Right renal cortex interstitium (tissue), 3 donors: ENCODE results near the gene CNPY3. TPM values are rescaled to one million over a fixed set of nuclear protein-coding genes. Genes with fewer than 3 reads are reported as not detected.

Experiments
- DNase-seq, 3 donors: peaks; one replicate each; pipeline ENCODE4 v3.0.0-alpha.2; 2013; ENCODE audit warnings: low read depth in 3 of 3, low spot score in 2 of 3
- polyA plus RNA-seq, 3 donors: library from polyadenylated mRNA; unstranded; fragments of 120-200 nt; gene quantifications; one replicate each; pipeline ENCODE4 v1.2.1, GENCODE V29; 2013; ENCODE audit not compliant: insufficient read length in 3 of 3

CNPY3 gene
- polyA plus RNA-seq, 3 donors: 59.3 to 64.7 (median 61.3) TPM

GRCh38 chr6:42958125-42958524, 28.8 kb downstream of the CNPY3 start:
- no peak for DNase-seq

GRCh38 chr6:42959917-42960242, 30.6 kb downstream of the CNPY3 start:
- DNase-seq: no peak

GRCh38 chr6:42960243-42961019, 31.2 kb downstream of the CNPY3 start, which contains the start of gene GNMT:
Gene GNMT, plus strand, starts transcription at chr6:42960754. Its CDS starts 14 bp downstream, at chr6:42960768.
- DNase-seq: peak in 2 of 3 donors; percentile 30 to 36

- no peak for DNase-seq
These were observed 31.8 kb downstream of the CNPY3 start for GRCh38 chr6:42961020-42961470.

GRCh38 chr6:42962096-42962495, 32.8 kb downstream of the CNPY3 start:
- DNase-seq: no peak

GRCh38 chr6:42962502-42963178, 33.4 kb downstream of the CNPY3 start:
- DNase-seq: no peak

GRCh38 chr6:42963179-42963854, 34.0 kb downstream of the CNPY3 start:
- DNase-seq: no peak

GRCh38 chr6:42963855-42964605, 34.8 kb downstream of the CNPY3 start:
- no peak for DNase-seq

- DNase-seq: no peak
These were observed 37.3 kb downstream of the CNPY3 start for GRCh38 chr6:42966571-42966970.

GRCh38 chr6:42967228-42967627, 37.9 kb downstream of the CNPY3 start:
- no peak for DNase-seq

GRCh38 chr6:42968126-42968701, 38.9 kb downstream of the CNPY3 start:
- DNase-seq: no peak

GRCh38 chr6:42968783-42969182, 39.5 kb downstream of the CNPY3 start:
- DNase-seq: no peak

GRCh38 chr6:42969431-42969830, 40.2 kb downstream of the CNPY3 start:
- DNase-seq: no peak

- no peak for DNase-seq
These were observed 40.7 kb downstream of the CNPY3 start for GRCh38 chr6:42969934-42970333.

- DNase-seq: no peak
These were observed 41.8 kb downstream of the CNPY3 start for GRCh38 chr6:42970871-42971612.

- DNase-seq: no peak
These were observed 42.6 kb downstream of the CNPY3 start for GRCh38 chr6:42971746-42972327.

GRCh38 chr6:42973926-42974325, 44.6 kb downstream of the CNPY3 start:
- DNase-seq: no peak

GRCh38 chr6:42974919-42975505, 45.7 kb downstream of the CNPY3 start:
- DNase-seq: no peak

- DNase-seq: no peak
These were observed 49.2 kb downstream of the CNPY3 start for GRCh38 chr6:42978487-42978838.
